Measurements from ENCODE around the gene TUT7.

GRCh38 chr9:86347991-86348390, 6.2 kb downstream of the TUT7 start:
- TF ChIP-seq POLR2A (IDR thresholded peaks at IDR 0.05) (no peak), CTCF (IDR thresholded peaks at IDR 0.05) (no peak)

All from adrenal gland (tissue), 5 donors.